HG03457 (cell line): Measurements from ENCODE around the gene SNAPC2.
"Not testable (repeated sequence)": the region's sequence is repeated elsewhere in the genome, so short reads cannot be mapped to it uniquely, and the experiment has no call there.

Experiments used
- ATAC-seq: cut with Tn5 transposase; IDR thresholded peaks from one replicate; pipeline ENCODE4 v1.9.1; 2021; ENCODE audit warnings: moderate number of reproducible peaks; ENCODE audit not compliant: unreplicated experiment

SNAPC2 gene

GRCh38 chr19:7908742-7909461, 11.2 kb upstream of the SNAPC2 start:
- no peak for ATAC-seq

- ATAC-seq, result no peak
Measured at GRCh38 chr19:7909471-7910067, 10.6 kb upstream of the SNAPC2 start.

- ATAC-seq, result no peak
Measured at GRCh38 chr19:7910321-7911161, 9.6 kb upstream of the SNAPC2 start.

- no peak for ATAC-seq
Measured at GRCh38 chr19:7911508-7912143, 8.5 kb upstream of the SNAPC2 start.

- no peak for ATAC-seq
Measured at GRCh38 chr19:7912144-7912696, 7.9 kb upstream of the SNAPC2 start.

GRCh38 chr19:7912697-7913564, 7.2 kb upstream of the SNAPC2 start:
- no peak for ATAC-seq

GRCh38 chr19:7913652-7914051, 6.5 kb upstream of the SNAPC2 start:
- ATAC-seq, result no peak

- no peak for ATAC-seq
Measured at GRCh38 chr19:7914099-7914498, 6.0 kb upstream of the SNAPC2 start.

- no peak for ATAC-seq
Measured at GRCh38 chr19:7914598-7915045, 5.5 kb upstream of the SNAPC2 start, which contains the start of gene TGFBR3L. Gene TGFBR3L, plus strand, starts transcription at chr19:7914830.

- ATAC-seq, result no peak
Measured at GRCh38 chr19:7915250-7916102, 4.7 kb upstream of the SNAPC2 start.

GRCh38 chr19:7916103-7916954, 3.8 kb upstream of the SNAPC2 start:
- no peak for ATAC-seq

GRCh38 chr19:7916955-7917266, 3.2 kb upstream of the SNAPC2 start:
- no peak for ATAC-seq

- ATAC-seq, result no peak
Measured at GRCh38 chr19:7917267-7918061, 2.7 kb upstream of the SNAPC2 start.

GRCh38 chr19:7918062-7918614, 2.0 kb upstream of the SNAPC2 start:
- not testable (repeated sequence) for ATAC-seq

- no peak for ATAC-seq
Measured at GRCh38 chr19:7918615-7919421, 1.3 kb upstream of the SNAPC2 start.
